Esophagus muscularis mucosa (tissue), 3 donors: ENCODE results near the gene MAP4K4.

Experiments
- CTCF ChIP-seq, 3 experiments: fragments of 200-600 bp in 2 of 3; fragments of 450-650 bp in 1 of 3; sonication (generic) in 2 of 3; IDR thresholded peaks; one replicate each; pipeline ENCODE4 v1.5.1; 2017 to 2019; ENCODE audit warnings: antibody characterized with exemption in 3 of 3, mild to moderate bottlenecking in 2 of 3, moderate library complexity in 1 of 3
- POLR2A ChIP-seq: fragments of 450-650 bp; IDR thresholded peaks from one replicate; pipeline ENCODE4 v1.6.1; 2017; ENCODE audit warnings: antibody characterized with exemption, moderate library complexity, mild to moderate bottlenecking, low read depth

DNA sequence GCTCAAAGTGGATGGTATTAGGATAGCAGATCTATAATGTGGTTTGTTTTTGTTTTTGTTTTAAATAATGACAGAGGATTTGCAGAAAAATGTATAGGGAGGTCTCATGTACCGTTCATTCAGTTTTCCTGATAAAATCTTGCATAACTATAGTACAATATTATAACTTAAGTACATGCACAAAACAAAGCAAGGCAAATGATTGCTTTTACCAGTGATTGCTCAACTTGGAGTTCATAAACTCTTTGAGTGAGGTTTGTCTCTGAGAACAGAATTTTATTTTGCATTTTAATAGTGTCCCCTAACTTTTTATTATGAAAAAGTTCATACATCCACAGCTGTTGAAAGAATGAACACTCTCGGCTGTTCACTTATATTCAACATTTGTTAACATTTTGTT is 96.6 kb downstream of the MAP4K4 start:
- TF ChIP-seq CTCF (IDR thresholded peaks at IDR 0.05), result no peak
- TF ChIP-seq POLR2A, result no peak
